GM19043 (cell line): ENCODE data around the gene SPDYA.
"Not testable (repeated sequence)": the region's sequence is repeated elsewhere in the genome, so short reads cannot be mapped to it uniquely, and the experiment has no call there.

Experiments
- ATAC-seq: cut with Tn5 transposase; IDR thresholded peaks from one replicate; pipeline ENCODE4 v1.9.1; 2021; ENCODE audit warnings: low read depth; ENCODE audit not compliant: unreplicated experiment

The SPDYA gene

GRCh38 chr2:28810384-28811285 lies at the start of gene SPDYA:
Gene SPDYA, plus strand, starts transcription at chr2:28810834. Its CDS starts 5,181 bp downstream, at chr2:28816015.
- peak; percentile 83 for ATAC-seq

DNA sequence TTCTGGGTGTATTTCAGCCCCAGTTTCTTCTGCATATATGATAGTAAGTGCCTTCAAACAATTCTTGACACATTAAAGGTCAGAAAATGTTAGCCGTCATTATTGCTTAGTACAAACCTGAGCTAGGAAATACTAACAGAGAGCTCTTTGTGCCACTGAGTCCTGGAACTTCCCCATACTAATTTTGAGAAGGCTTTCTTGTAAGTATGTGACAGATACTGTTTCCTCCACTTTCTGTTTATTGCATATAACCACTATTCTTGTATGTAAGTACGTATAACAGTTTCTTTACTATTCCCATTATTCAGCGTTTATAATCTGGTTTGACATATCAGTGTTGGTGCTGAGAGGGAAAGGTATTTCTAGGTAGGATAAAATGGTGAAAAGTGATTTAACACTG lies 49.2 kb upstream of the SPDYA start:
- no peak for ATAC-seq

DNA sequence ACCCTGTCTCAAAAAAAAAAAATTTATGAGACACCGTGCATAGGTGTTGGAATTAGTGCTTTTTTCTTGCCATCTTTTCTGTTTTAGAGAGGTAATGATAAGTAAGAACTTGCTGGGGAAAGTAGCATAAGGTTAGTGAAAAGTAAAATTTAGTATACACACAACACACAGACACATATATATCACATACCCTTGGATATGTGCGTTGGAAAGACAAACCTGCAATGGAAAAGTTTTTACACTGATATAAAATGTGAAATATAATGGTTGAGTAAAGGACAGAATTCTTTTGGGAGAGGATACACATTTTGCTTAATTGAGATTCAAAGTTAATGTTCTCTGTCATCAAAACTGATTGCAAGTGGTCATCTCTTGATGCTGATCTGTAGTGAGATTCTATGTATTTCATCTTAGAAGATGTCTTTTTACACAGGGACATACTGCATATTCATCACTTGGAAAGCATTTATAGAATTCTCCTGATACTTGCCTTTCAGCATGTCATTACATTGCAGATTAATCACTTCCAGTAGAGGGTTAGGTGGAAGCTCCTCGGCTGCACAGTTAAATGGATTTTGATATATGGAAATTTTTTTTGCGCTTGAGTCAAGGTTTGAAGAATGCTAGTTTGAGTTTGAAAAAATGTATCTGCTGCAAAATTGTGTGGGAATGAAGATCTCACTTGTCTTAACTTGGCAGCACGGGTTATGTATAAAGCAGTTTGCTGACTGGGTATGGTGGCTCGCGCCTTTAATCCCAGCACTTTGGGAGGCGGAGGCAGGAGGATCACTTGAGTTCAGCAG lies 45.5 kb upstream of the SPDYA start:
- ATAC-seq: no peak

DNA sequence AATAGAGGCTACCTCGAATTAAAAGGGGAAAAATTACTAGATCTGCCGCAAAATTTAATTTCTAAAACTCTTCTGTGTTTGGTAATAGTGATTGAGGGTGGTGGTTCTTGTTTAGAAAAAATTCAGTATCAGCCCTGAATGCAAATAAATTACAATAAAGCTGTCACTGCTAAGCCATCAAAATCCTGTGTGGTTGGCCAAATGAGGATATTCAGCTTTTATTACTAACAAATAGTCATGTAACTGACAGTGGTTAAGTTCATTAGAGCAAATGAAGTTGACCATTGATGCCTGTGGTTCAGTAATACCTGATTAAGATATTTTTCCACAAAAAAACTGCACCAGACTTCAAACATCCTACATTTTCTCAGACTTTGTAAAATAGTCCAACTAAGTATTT lies 44.6 kb upstream of the SPDYA start:
- no peak for ATAC-seq

- ATAC-seq: no peak
These were observed 43.3 kb upstream of the SPDYA start for GRCh38 chr2:28767337-28767736.

GRCh38 chr2:28768422-28768821 lies 42.2 kb upstream of the SPDYA start:
- no peak for ATAC-seq

DNA sequence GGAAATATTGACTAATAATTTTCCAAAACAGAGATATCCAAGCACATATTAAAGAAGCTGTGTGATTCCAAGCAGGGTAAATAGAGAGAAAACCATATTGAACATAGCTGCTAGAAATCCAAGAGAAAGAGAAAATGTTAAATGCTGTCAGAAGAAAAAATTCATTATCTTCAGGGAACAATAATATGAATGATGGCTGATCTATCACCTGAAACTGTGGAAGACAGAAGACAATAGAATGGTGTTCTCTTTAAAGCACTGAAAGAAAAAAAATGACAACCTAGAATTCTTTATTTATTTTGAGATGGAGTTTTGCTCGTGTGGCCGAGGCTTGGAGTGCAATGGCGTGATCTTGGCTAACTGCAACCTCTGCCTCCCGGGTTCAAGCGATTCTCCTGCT lies 41.7 kb upstream of the SPDYA start:
- ATAC-seq: no peak

GRCh38 chr2:28772351-28772750 lies 38.3 kb upstream of the SPDYA start:
- no peak for ATAC-seq

- no peak for ATAC-seq
These were observed 34.2 kb upstream of the SPDYA start for GRCh38 chr2:28776471-28776870.

GRCh38 chr2:28778392-28778791 lies 32.2 kb upstream of the SPDYA start:
- no peak for ATAC-seq

DNA sequence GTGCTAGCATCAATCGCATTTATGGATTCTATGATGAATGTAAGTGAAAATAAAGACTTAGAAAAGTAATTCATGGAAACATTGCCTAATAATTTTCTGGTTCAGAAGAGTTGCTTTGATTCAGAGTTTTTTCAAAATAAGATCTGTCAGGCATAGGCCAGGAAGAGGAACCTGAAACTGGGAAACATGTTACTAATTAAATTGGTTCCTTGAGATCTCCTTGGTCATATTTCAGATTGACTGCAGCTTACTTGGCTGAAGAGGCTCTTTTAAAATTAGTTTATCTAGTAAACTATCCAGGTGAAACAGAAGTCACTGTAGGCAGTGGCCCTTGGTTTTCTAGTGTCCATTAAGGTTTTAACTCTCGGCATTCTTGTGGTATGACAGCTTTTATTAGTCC lies 31.6 kb upstream of the SPDYA start:
- ATAC-seq: no peak

DNA sequence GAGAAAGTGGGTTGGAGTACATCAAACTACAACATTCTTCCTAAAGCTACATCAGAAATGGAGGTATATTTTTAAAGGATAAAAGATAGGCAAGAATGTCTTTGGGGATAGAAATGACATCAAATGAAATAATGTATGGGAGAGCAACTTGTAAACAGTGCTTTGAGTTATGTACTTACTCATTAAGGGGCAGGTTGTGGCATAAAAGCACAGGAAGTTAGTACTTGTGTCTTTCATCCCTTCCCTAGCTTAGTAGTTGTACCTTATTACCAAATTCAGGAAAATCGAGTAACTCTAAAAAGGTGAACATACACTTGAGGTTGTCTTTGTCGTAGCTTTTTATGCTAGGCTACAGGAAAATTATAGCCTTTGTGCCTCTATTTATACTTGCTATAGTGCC lies 30.1 kb upstream of the SPDYA start:
- ATAC-seq: no peak

DNA sequence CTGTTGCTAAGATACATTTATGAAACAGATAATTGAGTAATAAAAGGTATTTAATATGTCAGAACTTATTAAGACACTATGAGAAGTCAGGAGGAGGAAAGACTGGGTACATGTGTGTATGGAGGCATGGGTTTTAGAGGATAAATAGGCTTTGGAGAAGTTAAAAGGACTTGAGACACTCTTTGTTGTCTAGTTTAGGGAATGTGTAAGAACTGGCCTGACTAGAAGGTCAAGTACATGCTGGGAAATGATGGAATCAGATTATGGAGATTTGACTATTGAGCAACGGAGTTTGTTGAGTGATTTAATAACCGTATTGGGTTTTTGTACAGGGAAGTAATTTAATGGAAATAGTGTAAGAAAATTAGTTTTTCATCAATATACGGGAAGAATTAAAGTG lies 28.2 kb upstream of the SPDYA start:
- no peak for ATAC-seq

DNA sequence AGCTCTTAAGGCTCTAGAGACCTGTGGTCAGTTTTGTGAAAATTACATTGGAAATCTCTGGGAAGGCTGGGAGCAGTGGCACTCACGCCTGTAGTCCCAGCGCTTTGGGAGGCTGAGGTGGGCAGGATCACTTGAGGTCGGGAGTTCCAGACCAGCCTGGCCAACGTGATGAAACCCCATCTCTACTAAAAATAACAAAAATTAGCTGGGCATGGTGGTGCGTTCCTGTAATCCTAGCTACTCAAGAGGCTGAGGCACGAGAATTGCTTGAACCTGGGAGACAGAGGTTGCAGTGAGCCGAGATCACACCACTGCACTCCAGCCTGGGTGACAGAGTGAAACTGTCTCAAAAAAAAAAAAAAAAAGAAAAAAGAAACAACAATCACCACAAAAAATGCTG lies 26.1 kb upstream of the SPDYA start:
- not testable (repeated sequence) for ATAC-seq

DNA sequence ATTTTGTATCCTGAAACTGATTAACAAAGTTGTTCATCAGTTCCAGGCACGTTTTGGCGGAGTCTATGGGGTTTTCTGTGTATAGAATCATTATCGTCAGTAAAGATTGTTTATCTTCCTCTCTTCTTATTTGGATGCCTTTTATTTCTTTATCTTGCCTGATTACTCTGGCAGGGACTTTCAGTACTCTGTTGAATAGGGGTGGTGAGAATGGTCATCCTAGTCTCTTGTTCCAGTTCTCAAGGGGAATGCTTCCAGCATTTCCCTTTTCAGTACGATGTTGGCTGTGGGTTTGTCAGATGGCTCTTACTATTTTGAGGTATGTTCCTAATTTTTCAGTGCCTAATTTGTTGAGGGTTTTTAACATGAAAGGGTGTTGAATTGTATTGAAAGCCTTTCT lies 14.0 kb upstream of the SPDYA start:
- ATAC-seq: no peak

DNA sequence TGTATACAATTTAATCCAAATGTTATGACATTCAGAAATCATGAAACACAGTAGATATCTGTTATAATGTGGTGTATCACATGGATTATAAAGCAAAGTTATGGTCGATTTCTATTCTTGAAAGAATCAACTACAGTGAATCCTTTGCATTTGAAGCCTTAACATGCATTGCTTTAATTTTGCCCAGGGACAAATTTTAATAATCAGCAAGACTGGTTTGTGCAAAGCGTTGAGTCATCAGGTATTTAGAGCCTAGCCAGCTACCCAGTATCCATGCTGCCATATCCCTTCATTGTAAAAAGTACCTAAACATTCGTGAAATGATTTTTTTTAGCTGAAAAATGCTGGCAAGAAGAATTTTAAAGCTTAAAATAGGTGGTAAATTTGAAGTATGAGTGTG lies 8.9 kb upstream of the SPDYA start:
- ATAC-seq: no peak

GRCh38 chr2:28802975-28803429 lies 7.6 kb upstream of the SPDYA start:
- no peak for ATAC-seq

- ATAC-seq: no peak
These were observed 707 bp upstream of the SPDYA start for GRCh38 chr2:28809927-28810326.

- ATAC-seq: no peak
These were observed 7.4 kb downstream of the SPDYA start for GRCh38 chr2:28818053-28818452.

- ATAC-seq: no peak
These were observed 10.8 kb downstream of the SPDYA start for GRCh38 chr2:28821295-28821958.

DNA sequence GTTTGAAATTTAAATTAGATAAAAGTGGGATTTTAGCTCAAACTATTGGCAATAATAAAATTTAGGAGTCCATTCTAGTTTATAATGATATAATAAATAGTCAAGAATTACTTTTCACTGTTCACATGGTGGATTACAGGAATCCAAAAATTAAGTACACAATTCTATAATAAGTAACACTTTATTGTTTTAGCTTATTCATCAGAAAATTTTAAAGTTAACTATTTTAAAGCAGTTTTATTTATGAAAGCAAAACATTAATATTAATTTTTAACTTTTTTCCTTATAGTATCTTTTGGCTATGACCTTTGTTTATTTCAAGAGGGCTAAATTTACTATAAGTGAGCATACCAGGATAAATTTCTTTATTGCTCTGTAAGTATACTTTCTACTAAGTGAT lies 11.4 kb downstream of the SPDYA start:
- no peak for ATAC-seq
